Measurements from ENCODE around the gene AKAP13.
"Not testable (repeated sequence)": the region's sequence is repeated elsewhere in the genome, so short reads cannot be mapped to it uniquely, and the experiment has no call there.

Gene AKAP13

GRCh38 chr15:85793641-85794597 is 413.5 kb downstream of the AKAP13 start:
- TF ChIP-seq CTCF (IDR thresholded peaks at IDR 0.05; ENCODE audit: low read depth, low read length) (no peak), POLR2A (IDR thresholded peaks at IDR 0.05; ENCODE audit: extremely low read depth, insufficient read length) (no peak), MAX (IDR thresholded peaks at IDR 0.05; ENCODE audit: low read depth, low read length) (no peak), MYC (IDR thresholded peaks at IDR 0.05; ENCODE audit: low read depth, low read length) (no peak)
- DNase-seq (ENCODE audit: low read depth), result peak; percentile 62
- peak overlapping the region; percentile 70 for H3K4me3 ChIP-seq (ENCODE audit: low read depth, low read length)

GRCh38 chr15:85794598-85795336 is 414.4 kb downstream of the AKAP13 start, which contains the start of gene KLHL25:
Gene KLHL25 (minus strand): TSS chr15:85794925. CDS start chr15:85769810, 25,115 bp downstream.
- peak; percentile 96 for DNase-seq (ENCODE audit: low read depth)
- H3K4me3 ChIP-seq (ENCODE audit: low read depth, low read length), result peak within 1 kb of the TSS; percentile 70

GRCh38 chr15:85795337-85796305 is 415.2 kb downstream of the AKAP13 start:
- TF ChIP-seq CTCF (IDR thresholded peaks at IDR 0.05; ENCODE audit: low read depth, low read length), result no peak
- no peak for TF ChIP-seq POLR2A (IDR thresholded peaks at IDR 0.05; ENCODE audit: extremely low read depth, insufficient read length)
- TF ChIP-seq MYC (IDR thresholded peaks at IDR 0.05; ENCODE audit: low read depth, low read length), result no peak
- TF ChIP-seq MAX (IDR thresholded peaks at IDR 0.05; ENCODE audit: low read depth, low read length), result no peak
- no peak for DNase-seq (ENCODE audit: low read depth)
- peak overlapping the region; percentile 59 for H3K4me3 ChIP-seq (ENCODE audit: low read depth, low read length)

More at GRCh38 chr15:85794598-85795336, 414.4 kb downstream of the AKAP13 start, which contains the start of gene KLHL25:
- TF ChIP-seq MAX (IDR thresholded peaks at IDR 0.05; ENCODE audit: low read depth, low read length) (no peak), POLR2A (IDR thresholded peaks at IDR 0.05; ENCODE audit: extremely low read depth, insufficient read length) (peak; percentile 16), MYC (IDR thresholded peaks at IDR 0.05; ENCODE audit: low read depth, low read length) (no peak), CTCF (IDR thresholded peaks at IDR 0.05; ENCODE audit: low read depth, low read length) (no peak)

GRCh38 chr15:85796371-85796770 is 416.0 kb downstream of the AKAP13 start:
- DNase-seq (ENCODE audit: low read depth); H3K4me3 ChIP-seq (ENCODE audit: low read depth, low read length): not testable (repeated sequence)

Data from NB4 (cell line).